Measurements from ENCODE around the gene NKX1-1. TPM values are rescaled to one million over a fixed set of nuclear protein-coding genes. Genes with fewer than 3 reads are reported as not detected.
"Not testable (repeated sequence)": the region's sequence is repeated elsewhere in the genome, so short reads cannot be mapped to it uniquely, and the experiment has no call there.

The NKX1-1 gene
- total and polyA plus RNA-seq, 2 donors (not counting 1 experiment from before 2014, with no cell fraction given): not detected

DNA sequence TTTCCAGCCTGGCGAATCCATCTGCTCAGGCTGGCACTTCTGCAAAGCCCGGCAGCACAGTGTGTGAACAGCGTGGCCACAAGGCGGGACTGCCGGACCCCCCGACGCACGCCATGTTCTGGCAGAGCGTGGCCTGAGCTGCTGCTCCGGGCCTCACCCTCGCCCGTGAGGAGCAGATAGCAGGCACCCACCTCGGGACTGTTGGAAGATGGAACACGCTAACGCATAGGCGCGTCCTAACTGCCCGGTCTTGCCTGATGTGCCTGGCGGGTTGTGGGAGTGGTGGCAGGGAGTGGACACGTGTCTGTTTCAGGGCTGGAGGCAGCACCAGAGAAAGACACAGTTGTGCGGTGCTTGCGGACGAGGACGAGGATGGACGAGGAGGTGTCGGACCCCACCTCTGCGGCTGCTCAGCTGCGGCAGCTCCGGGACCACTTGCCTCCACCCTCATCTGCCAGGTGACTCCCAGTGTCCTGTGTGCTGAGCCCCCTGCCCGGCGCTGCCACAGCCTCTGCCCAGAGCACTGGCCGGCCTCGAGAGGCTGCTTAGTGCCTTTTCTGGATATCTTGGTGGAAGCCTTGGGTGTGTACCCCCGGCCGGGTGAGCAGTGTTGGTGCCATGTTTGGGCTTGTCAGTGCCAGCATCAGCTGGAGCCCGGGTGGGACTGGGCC is 31.1 kb downstream of the NKX1-1 start:
- Histone ChIP-seq H3K4me1 (ENCODE audit: control insufficient read depth, extremely low read depth, insufficient read depth, low read length) (no peaks in the 10 kb centered on the region), H3K4me3 (replicated peaks in 1 of 4; ENCODE audit: control extremely low read depth in 1 of 4, insufficient read depth in 1 of 4, low read depth in 3 of 4, low read length in 4 of 4) (no peak overlapping the region), H2AFZ (ENCODE audit: low read length) (no peak overlapping the region), H3K27me3 (ENCODE audit: control insufficient read depth, insufficient read depth, low read length) (no peaks in the 10 kb centered on the region), H3K27ac (ENCODE audit: insufficient read depth, low read length) (no peak overlapping the region), H3K4me2 (ENCODE audit: extremely low read depth, insufficient read depth, low read length) (no peak overlapping the region), H3K9me3 (ENCODE audit: control insufficient read depth, insufficient read depth, low read depth, low read length) (no peaks in the 10 kb centered on the region), H3K79me2 (ENCODE audit: control insufficient read depth, insufficient read depth, low read length) (no peaks in the 10 kb centered on the region), H3K9ac (ENCODE audit: insufficient read depth, low read length) (no peak overlapping the region), H4K20me1 (ENCODE audit: control insufficient read depth, extremely low read depth, insufficient read depth, low read length) (no peaks in the 10 kb centered on the region), H3K36me3 (ENCODE audit: control insufficient read depth, insufficient read depth, low read length) (peaks cover 4% of the 10 kb centered on the region)
- no peak for TF ChIP-seq EZH2 (IDR thresholded peaks at IDR 0.05; ENCODE audit: low read length, missing control alignments)
- TF ChIP-seq, protein P1, sequence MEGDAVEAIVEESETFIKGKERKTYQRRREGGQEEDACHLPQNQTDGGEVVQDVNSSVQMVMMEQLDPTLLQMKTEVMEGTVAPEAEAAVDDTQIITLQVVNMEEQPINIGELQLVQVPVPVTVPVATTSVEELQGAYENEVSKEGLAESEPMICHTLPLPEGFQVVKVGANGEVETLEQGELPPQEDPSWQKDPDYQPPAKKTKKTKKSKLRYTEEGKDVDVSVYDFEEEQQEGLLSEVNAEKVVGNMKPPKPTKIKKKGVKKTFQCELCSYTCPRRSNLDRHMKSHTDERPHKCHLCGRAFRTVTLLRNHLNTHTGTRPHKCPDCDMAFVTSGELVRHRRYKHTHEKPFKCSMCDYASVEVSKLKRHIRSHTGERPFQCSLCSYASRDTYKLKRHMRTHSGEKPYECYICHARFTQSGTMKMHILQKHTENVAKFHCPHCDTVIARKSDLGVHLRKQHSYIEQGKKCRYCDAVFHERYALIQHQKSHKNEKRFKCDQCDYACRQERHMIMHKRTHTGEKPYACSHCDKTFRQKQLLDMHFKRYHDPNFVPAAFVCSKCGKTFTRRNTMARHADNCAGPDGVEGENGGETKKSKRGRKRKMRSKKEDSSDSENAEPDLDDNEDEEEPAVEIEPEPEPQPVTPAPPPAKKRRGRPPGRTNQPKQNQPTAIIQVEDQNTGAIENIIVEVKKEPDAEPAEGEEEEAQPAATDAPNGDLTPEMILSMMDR (conservative IDR thresholded peaks at IDR 0.05 in 1 of 2, IDR thresholded peaks at IDR 0.05 in 1 of 2; ENCODE audit: low read depth in 1 of 2, low read length in 2 of 2): no peak
- no peak for DNase-seq (ENCODE audit: low read depth in 2 of 2)

DNA sequence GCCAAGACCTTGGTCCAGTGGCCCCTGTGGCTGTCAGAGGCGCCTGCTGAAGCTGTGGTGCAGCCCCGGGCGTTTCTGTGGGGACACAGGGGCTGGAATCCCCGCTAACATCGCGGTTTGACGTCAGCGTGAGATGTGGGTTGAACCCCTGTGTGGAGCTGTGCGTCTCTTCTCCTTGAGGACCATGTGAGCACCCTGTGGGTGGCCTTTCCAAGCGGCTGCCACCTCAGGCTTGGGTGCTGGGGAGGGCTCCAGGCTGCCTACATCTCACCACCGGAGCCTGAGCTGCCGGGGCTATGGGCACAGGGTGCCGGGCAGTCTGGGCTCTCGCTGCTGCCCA is 31.6 kb downstream of the NKX1-1 start:
- Histone ChIP-seq H3K4me3 (replicated peaks in 1 of 4; ENCODE audit: control extremely low read depth in 1 of 4, insufficient read depth in 1 of 4, low read depth in 3 of 4, low read length in 4 of 4) (no peak overlapping the region), H3K4me1 (ENCODE audit: control insufficient read depth, extremely low read depth, insufficient read depth, low read length) (no peaks in the 10 kb centered on the region), H3K27ac (ENCODE audit: insufficient read depth, low read length) (no peak overlapping the region), H3K4me2 (ENCODE audit: extremely low read depth, insufficient read depth, low read length) (no peak overlapping the region), H3K9ac (ENCODE audit: insufficient read depth, low read length) (no peak overlapping the region), H3K9me3 (ENCODE audit: control insufficient read depth, insufficient read depth, low read depth, low read length) (no peaks in the 10 kb centered on the region), H4K20me1 (ENCODE audit: control insufficient read depth, extremely low read depth, insufficient read depth, low read length) (no peaks in the 10 kb centered on the region), H3K27me3 (ENCODE audit: control insufficient read depth, insufficient read depth, low read length) (no peaks in the 10 kb centered on the region), H3K79me2 (ENCODE audit: control insufficient read depth, insufficient read depth, low read length) (no peaks in the 10 kb centered on the region), H3K36me3 (ENCODE audit: control insufficient read depth, insufficient read depth, low read length) (peaks cover 4% of the 10 kb centered on the region), H2AFZ (ENCODE audit: low read length) (no peak overlapping the region)
- TF ChIP-seq EZH2 (IDR thresholded peaks at IDR 0.05; ENCODE audit: low read length, missing control alignments): no peak
- TF ChIP-seq, protein P1 (conservative IDR thresholded peaks at IDR 0.05 in 1 of 2, IDR thresholded peaks at IDR 0.05 in 1 of 2; ENCODE audit: low read depth in 1 of 2, low read length in 2 of 2): no peak
- no peak for DNase-seq (ENCODE audit: low read depth in 2 of 2)

DNA sequence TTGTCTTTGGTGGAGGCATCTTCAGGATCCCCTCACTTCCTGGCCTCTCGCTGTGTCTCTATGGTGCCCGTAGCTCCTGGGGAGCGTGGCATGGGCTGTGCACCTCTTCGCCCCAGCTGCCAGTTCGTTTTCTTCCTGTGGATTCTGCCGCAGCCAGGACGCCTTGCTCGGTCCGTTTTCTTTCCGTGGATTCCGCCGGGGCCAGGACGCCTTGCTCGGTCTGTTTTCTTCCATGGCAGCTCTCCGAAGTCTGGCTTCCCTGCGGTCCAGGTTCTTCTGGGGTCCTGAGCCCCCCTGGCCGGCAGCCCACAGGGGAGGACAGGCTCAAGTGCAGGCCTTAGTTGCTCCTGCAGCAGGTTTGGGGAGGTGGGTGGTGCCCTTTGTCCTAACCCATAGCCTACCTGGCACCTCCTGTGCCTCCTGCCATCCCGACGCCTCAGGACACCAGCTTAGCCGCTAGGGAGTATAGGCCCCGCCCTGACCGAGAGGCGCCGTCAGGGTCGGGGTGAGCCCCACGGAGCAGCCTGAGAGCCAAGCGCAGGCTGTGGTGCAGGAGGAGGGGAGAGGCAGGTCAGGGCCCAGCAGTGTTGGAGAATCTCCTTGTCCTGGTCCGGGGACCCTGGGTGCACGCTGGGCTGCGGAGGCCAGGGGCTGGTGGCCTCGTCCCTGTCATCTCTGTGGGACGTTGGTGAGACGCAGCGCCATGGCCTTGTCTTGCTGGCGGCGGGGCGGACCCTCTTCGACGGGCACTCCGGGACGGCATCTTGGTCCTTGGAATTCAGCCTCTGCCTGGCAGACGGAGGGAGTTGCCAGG is 32.1 kb downstream of the NKX1-1 start:
- Histone ChIP-seq H3K27me3 (ENCODE audit: control insufficient read depth, insufficient read depth, low read length) (no peaks in the 10 kb centered on the region), H3K36me3 (ENCODE audit: control insufficient read depth, insufficient read depth, low read length) (peaks cover 4% of the 10 kb centered on the region), H3K4me2 (ENCODE audit: extremely low read depth, insufficient read depth, low read length) (no peak overlapping the region), H2AFZ (ENCODE audit: low read length) (no peak overlapping the region), H3K4me1 (ENCODE audit: control insufficient read depth, extremely low read depth, insufficient read depth, low read length) (no peaks in the 10 kb centered on the region), H3K4me3 (replicated peaks in 1 of 4; ENCODE audit: control extremely low read depth in 1 of 4, insufficient read depth in 1 of 4, low read depth in 3 of 4, low read length in 4 of 4) (no peak overlapping the region), H3K9ac (ENCODE audit: insufficient read depth, low read length) (no peak overlapping the region), H3K79me2 (ENCODE audit: control insufficient read depth, insufficient read depth, low read length) (no peaks in the 10 kb centered on the region), H3K27ac (ENCODE audit: insufficient read depth, low read length) (no peak overlapping the region), H3K9me3 (ENCODE audit: control insufficient read depth, insufficient read depth, low read depth, low read length) (no peaks in the 10 kb centered on the region), H4K20me1 (ENCODE audit: control insufficient read depth, extremely low read depth, insufficient read depth, low read length) (no peaks in the 10 kb centered on the region)
- DNase-seq (ENCODE audit: low read depth in 2 of 2): no peak
- no peak for TF ChIP-seq EZH2 (IDR thresholded peaks at IDR 0.05; ENCODE audit: low read length, missing control alignments)
- TF ChIP-seq, protein P1 (conservative IDR thresholded peaks at IDR 0.05 in 1 of 2, IDR thresholded peaks at IDR 0.05 in 1 of 2; ENCODE audit: low read depth in 1 of 2, low read length in 2 of 2): no peak

DNA sequence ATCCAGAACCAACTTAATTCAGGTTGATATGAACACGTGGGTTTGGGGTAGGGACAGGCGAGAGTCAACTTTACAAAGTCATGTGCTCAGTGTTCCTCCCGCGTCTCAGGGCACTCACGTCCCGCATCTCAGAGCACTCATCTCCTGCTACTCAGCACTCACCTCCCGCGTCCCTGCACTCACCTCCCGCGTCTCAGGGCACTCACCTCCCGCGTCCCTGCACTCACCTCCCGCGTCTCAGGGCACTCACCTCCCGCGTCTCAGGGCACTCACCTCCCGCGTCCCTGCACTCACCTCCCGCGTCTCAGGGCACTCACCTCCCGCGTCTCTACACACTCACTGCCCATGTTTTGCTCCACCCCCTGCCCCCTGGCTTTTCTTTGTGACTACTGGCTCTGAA is 33.7 kb downstream of the NKX1-1 start:
- not testable (repeated sequence) for H2AFZ ChIP-seq (ENCODE audit: low read length); DNase-seq (ENCODE audit: low read depth in 2 of 2); H3K27ac ChIP-seq (ENCODE audit: insufficient read depth, low read length); H3K4me2 ChIP-seq (ENCODE audit: extremely low read depth, insufficient read depth, low read length); H3K36me3 ChIP-seq (ENCODE audit: control insufficient read depth, insufficient read depth, low read length); H3K4me3 ChIP-seq (replicated peaks in 1 of 4; ENCODE audit: control extremely low read depth in 1 of 4, insufficient read depth in 1 of 4, low read depth in 3 of 4, low read length in 4 of 4); H4K20me1 ChIP-seq (ENCODE audit: control insufficient read depth, extremely low read depth, insufficient read depth, low read length); H3K27me3 ChIP-seq (ENCODE audit: control insufficient read depth, insufficient read depth, low read length); H3K9ac ChIP-seq (ENCODE audit: insufficient read depth, low read length); H3K4me1 ChIP-seq (ENCODE audit: control insufficient read depth, extremely low read depth, insufficient read depth, low read length); H3K9me3 ChIP-seq (ENCODE audit: control insufficient read depth, insufficient read depth, low read depth, low read length); H3K79me2 ChIP-seq (ENCODE audit: control insufficient read depth, insufficient read depth, low read length)
